ENCODE measurements around the gene DEFB121.

DNA sequence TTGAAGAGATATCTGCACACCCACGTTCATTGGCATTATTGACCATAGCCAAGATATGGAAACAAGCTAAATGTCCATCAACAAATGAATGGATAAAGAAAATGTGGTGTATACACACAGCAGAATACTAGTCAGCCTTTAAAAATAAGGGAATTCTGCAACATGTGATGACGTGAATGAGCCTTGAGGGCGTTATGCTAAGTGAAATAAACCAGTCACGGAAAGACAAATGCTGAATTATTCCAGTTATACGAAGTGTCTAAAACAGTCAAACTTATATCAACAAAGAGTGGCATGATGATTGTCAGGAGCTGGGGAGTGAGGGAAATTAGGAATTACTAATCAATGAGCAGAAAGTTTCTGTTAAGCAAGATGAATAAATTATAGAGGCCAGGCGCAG, 8.4 kb upstream of the DEFB121 start:
- TF ChIP-seq CTCF (conservative IDR thresholded peaks at IDR 0.05; ENCODE audit: low read depth, low read length): no peak
- TF ChIP-seq EZH2 (IDR thresholded peaks at IDR 0.05; ENCODE audit: low read length, unreplicated experiment): no peak

Measured in PC-3 (cell line).